NCI-H774 (cell line): Measurements from ENCODE around the gene ACE.

ENCODE experiments used
- DNase-seq: peaks from one replicate; lab custom pipeline; 2025; lab: John Stamatoyannopoulos, UW

Gene ACE

DNA sequence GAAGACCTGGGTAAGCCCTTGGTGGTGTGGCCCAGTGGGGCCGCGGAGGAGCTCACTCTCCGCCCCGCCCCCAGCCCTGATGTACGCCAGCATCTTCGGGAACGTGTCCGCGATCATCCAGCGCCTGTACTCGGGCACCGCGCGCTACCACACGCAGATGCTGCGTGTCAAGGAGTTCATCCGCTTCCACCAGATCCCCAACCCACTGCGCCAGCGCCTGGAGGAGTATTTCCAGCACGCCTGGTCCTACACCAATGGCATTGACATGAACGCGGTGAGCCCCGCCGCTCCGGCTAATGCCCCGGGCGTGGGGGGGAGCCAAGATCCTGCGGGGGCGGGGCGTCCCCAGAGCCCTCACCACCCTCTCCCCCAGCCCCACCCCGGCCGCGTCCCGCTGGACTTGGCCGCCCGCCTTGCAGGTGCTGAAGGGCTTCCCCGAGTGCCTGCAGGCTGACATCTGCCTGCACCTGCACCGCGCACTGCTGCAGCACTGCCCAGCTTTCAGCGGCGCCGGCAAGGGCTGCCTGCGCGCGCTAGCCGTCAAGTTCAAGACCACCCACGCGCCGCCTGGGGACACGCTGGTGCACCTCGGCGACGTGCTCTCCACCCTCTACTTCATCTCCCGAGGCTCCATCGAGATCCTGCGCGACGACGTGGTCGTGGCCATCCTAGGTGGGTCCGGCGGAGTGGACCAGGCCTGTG is 61.3 kb downstream of the ACE start:
- no peak for DNase-seq

DNA sequence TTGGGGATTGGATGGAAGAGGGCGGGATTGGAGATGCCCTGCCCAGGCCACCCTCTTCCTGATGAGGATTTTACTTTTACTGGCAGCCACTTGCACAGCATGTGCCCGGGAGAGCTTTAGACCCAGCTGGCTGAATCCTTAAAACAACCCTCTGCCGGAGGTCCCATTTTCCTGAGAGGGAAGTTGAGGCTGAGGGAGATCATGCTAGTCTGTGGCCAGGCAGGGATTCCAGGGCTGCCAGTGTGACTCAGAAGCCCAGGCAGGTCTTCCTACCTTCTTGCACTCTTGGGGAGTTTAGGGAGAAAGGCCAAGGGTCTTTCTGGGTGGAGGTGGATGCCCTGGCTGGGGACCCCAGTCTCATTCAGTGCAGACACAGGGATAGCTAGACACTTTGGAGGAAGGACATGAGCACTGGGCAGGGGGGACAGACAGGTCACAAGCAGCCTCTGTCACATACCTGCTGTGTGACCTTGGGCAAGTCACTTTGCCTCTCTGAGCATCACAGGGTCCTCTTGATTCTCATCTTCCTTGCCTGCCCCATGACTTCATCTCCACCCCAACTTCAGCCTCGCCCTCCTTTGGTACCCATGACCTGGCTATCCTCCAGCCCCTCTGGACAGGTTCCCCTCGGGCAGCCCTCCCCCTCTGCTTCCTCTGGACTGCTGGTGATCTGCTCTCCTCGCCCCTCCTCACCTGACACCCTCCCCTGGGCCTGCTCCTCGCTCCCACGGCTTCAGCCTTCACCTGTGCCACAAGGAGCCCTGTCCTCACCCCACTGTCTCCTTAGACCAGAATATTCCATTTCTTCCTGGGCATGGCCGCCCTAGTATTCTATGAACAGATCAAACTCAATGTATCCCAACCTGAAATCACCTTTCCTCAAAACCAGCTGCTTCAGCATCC is 62.1 kb downstream of the ACE start:
- no peak for DNase-seq

DNA sequence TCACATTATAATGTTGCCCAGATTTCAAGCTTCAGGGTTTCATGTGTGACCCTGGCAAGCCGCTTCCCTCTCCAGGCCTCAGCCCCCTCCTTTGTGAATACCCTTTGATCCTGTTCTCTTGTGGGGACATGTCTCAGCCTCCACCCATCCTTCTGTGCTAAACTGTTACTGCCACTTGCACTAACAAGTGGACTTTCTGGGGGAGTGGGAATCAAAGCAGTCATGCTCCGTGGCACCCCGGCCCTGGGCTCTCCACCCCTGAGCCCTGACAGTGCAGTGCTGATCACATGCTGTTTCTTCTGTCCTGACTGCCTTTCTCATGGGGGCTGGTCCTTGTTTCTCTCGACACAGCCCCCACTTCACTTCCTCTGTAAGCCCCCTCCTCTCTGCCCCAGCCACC is 63.7 kb downstream of the ACE start:
- DNase-seq = no peak

DNA sequence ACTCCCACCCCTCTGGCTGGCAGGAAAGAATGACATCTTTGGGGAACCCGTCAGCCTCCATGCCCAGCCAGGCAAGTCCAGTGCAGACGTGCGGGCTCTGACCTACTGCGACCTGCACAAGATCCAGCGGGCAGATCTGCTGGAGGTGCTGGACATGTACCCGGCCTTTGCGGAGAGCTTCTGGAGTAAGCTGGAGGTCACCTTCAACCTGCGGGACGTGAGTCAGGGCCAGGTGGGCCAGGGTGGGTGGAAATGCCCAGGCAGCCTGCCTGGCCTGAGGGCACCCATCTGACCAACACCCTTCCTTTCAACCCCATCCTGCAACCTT is 65.3 kb downstream of the ACE start:
- DNase-seq = no peak

DNA sequence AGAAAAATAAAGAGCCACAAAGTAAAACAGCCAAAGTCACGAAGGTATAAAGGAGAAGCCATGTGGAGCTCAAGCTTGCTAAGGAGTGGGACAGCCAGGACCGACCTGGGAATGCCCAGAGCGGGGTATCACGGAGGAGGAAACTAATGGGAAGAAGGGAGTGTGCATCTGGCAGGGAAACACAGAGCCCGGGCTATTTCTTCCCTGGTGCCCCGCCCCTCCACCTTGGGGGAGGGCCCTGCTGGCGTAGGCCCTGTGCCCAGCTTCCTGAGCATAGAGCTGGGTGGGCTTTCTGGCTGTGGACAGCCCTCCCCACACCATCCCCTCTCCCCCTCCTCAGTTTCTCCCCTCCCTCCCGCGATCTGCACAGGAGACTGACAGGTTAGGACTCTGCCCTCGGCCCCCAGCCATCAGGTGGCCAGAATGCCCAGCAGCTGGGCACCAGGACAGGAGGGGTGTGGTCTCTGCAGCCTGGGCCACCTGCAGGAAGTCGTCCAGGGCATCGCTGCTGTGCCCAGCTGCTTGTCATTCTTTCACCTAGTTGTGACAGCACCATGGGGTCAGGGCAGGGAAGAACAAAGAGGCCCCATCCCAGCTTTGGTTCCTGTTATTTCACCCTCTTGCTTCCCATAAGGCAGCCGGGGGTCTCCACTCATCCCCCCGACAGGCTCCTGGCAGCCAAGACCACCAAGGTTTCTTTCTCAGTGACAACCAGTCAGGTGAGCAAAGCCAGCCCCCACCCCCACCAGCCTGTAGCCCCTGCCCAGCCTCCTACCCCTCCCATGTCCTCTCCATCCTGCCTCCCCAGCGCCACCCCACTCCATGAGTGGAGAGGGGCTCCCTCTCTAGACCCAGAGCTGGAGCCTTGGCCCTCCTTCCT is 66.3 kb downstream of the ACE start:
- DNase-seq = peak; percentile 78

DNA sequence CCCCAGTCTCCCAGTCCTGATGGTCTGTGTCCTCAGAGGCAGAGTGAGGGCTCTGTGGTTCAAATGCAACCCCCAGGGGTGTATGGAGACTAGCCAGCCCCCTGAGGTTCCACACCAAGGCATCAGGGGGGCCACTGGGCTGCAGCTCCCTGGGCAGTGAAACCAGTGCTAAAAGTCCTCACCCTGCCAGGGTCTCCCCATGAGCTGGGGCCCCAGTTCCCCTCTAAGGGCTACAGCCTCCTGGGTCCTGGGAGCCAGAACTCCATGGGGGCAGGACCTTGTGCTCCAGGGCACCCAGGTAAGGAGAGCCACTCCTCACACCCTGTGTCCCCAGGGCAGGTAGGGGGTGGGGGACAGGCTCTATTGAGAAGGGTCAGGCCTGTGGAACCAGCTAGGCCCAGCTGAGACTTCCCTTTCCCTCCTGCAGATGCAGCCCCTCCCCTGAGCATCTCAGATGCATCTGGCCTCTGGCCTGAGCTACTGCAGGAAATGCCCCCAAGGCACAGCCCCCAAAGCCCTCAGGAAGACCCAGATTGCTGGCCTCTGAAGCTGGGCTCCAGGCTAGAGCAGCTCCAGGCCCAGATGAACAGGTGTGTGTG is 67.1 kb downstream of the ACE start:
- DNase-seq = no peak

DNA sequence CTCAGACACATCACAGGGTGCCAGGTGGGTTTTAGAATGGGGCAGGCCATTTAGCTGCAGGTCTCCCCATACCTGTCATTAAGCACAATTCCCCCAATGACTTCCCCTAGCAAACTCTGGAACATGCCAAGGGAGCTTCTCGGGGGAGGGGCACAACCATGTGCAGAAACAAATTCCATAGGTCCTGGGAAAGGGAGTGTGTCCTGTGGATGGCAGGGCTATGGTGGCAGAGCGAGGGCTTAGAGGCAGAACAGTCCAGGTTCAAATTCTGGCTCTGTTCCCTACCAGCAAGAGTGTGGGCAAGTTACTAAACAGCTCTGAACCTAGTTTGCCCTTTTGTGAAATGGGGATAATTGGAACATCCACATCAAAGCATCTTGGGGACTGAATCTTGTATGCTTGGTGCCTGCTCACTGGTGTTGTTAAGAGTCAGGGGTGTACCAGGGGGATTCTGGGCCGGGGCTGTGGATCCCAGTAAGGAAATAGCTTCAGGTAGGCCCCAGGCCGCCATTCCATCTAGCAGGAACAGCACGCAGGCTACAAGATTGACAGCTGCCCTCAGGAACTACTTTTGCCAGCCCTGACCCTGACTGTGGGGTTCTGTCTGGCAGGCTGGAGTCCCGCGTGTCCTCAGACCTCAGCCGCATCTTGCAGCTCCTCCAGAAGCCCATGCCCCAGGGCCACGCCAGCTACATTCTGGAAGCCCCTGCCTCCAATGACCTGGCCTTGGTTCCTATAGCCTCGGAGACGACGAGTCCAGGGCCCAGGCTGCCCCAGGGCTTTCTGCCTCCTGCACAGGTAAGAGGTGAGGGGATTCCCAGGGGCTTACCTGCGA is 67.8 kb downstream of the ACE start:
- DNase-seq = no peak

DNA sequence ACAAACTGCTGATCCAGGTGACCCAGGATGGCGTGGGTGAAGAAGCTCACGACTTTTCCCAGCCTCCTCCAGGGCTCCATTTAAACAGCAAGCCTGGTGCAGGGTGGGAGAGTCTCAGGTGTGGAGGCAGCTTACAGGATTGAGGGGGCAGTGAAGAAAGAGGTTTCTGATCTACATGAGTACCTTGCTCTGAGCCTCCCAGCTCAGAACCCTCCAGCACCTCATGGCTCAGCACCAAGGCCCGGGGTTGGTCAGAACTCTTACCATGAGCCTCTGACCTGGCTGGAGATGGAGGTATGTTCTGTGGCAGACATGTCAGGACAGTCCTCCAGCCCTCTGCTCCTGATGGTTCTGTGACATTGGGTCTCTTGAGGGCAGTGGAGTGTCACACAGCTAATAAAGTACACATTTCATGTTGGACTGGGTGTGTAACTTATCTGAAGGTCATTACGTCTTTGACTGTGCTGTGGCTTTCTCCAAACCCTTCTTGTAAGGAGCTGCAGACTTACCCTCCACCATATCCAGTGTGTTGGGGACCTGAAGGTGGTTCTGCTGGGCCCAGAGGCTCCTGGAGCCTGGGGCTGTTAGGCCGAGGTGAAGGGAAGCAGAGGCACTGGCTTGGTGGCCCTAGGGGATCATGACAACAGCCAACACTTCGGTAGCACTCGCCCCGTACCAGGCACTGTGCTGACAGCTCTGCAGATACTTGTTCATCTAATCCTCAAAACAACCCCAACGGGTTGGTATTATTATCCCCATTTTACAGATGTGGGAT is 69.6 kb downstream of the ACE start:
- DNase-seq = no peak

DNA sequence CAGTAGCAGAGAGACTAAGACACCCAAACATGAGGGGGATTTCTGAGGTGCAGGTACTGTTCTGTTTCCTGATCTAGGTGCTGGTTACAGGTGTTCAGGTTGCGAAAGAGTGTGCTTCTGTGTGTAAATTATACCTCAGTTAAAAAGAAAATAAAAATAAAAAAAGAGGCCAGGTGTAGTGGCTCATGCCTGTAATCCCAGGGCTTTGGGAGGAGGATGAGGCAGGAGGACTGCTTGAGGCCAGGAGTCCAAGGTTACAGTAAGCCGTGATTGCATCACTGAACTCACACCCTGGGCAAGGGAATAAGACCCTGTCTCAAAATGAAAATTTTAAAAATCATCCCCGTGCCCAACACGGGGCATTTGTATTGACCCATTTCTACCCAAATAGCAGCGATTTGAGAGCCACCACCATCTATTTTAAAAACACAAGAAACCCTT is 70.2 kb downstream of the ACE start:
- no peak for DNase-seq
